Measurements from ENCODE around the gene APOA5.

The APOA5 gene

DNA sequence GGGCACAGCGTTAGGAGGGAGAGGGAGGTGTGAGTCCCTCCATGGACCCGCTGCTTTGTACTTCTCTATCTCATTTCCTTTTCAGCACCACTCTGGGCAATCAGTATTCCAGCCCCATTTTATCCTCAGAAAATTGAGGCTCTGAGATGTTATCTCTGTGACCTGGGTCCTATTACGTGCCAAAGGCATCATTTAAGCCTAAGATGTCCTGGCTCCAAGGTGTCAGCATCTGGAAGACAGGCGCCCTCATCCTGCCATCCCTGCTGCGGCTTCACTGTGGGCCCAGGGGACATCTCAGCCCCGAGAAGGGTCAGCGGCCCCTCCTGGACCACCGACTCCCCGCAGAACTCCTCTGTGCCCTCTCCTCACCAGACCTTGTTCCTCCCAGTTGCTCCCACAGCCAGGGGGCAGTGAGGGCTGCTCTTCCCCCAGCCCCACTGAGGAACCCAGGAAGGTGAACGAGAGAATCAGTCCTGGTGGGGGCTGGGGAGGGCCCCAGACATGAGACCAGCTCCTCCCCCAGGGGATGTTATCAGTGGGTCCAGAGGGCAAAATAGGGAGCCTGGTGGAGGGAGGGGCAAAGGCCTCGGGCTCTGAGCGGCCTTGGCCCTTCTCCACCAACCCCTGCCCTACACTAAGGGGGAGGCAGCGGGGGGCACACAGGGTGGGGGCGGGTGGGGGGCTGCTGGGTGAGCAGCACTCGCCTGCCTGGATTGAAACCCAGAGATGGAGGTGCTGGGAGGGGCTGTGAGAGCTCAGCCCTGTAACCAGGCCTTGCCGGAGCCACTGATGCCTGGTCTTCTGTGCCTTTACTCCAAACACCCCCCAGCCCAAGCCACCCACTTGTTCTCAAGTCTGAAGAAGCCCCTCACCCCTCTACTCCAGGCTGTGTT is 37.2 kb upstream of the APOA5 start:
- no peak for DNase-seq (ENCODE audit: extremely low read depth, insufficient read length)
- TF ChIP-seq, protein P1, sequence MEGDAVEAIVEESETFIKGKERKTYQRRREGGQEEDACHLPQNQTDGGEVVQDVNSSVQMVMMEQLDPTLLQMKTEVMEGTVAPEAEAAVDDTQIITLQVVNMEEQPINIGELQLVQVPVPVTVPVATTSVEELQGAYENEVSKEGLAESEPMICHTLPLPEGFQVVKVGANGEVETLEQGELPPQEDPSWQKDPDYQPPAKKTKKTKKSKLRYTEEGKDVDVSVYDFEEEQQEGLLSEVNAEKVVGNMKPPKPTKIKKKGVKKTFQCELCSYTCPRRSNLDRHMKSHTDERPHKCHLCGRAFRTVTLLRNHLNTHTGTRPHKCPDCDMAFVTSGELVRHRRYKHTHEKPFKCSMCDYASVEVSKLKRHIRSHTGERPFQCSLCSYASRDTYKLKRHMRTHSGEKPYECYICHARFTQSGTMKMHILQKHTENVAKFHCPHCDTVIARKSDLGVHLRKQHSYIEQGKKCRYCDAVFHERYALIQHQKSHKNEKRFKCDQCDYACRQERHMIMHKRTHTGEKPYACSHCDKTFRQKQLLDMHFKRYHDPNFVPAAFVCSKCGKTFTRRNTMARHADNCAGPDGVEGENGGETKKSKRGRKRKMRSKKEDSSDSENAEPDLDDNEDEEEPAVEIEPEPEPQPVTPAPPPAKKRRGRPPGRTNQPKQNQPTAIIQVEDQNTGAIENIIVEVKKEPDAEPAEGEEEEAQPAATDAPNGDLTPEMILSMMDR (IDR thresholded peaks at IDR 0.05; ENCODE audit: insufficient read depth, low read length, poor library complexity, severe bottlenecking), result no peak
- H3K36me3 ChIP-seq (ENCODE audit: control insufficient read depth, insufficient read depth, low read length), result no peaks in the 10 kb centered on the region
- H3K4me3 ChIP-seq (replicated peaks; ENCODE audit: low read depth, low read length), result no peak overlapping the region
- H3K27me3 ChIP-seq (replicated peaks; ENCODE audit: control insufficient read depth, insufficient read depth, low read length), result no peaks in the 10 kb centered on the region

DNA sequence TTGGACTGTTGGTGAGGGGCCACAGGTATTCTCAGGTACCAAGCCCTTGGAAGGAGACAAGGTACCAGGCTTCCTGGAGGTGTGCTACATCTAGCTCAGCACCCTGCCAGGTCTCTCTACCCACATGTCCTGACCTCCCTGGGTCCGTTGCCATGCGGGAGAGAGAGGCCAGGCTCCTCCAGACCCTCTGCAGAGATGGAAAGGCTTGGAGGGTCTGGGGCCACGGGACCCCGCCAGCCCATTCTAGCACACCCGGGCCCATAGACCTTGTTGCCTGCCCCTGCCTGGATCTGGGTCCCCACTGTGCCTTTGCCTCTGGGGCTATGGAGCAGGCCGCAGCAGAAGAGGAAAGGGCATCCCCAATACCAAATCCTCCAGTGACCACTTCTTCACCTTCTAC is 35.8 kb upstream of the APOA5 start:
- DNase-seq (ENCODE audit: extremely low read depth, insufficient read length), result no peak
- no peaks in the 10 kb centered on the region; the same call in 1 of the 2 replicates for H3K27me3 ChIP-seq (replicated peaks; ENCODE audit: control insufficient read depth, insufficient read depth, low read length)
- no peak overlapping the region for H3K4me3 ChIP-seq (replicated peaks; ENCODE audit: low read depth, low read length)

DNA sequence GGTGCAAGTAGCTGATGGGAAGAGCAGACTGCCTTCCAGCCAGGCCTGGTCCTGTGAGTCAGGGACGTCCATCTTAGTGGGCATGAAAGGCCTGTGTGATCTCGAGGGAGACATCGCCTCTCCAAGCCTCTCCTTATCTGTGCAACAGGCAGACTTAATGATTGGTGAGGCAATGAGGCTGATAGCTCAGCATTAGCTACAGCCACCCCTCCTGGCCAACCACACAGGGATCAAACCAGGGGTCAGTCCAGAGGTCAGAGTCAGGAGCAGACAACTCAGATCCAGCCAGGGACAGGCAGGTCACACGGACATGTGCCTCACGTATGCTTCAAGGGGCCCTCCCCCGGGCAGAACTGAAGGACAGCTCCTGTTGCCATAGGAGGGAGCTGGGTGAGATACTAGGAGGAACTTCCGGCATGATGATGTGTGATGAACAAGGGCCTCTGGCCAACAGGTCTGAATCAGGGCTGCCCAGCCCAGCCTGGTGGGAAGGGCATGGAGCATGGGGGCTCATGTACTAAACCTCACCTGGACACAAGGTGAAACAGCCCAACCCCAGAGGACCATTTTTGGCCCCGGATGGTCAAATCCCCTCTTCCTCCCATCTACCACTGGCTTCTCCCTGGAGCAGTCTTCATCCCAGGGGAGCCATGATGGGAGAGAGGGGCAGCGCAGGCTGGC is 35.2 kb upstream of the APOA5 start:
- Histone ChIP-seq H3K27me3 (replicated peaks; ENCODE audit: control insufficient read depth, insufficient read depth, low read length) (no peaks in the 10 kb centered on the region; the same call in 1 of the 2 replicates), H3K4me3 (replicated peaks; ENCODE audit: low read depth, low read length) (no peak overlapping the region), H3K36me3 (ENCODE audit: control insufficient read depth, insufficient read depth, low read length) (no peaks in the 10 kb centered on the region)
- TF ChIP-seq, protein P1 (IDR thresholded peaks at IDR 0.05; ENCODE audit: insufficient read depth, low read length, poor library complexity, severe bottlenecking), result no peak
- DNase-seq (ENCODE audit: extremely low read depth, insufficient read length), result no peak

More for the DNA sequence above, 35.8 kb upstream of the APOA5 start:
- TF ChIP-seq, protein P1 (IDR thresholded peaks at IDR 0.05; ENCODE audit: insufficient read depth, low read length, poor library complexity, severe bottlenecking), result no peak
- no peaks in the 10 kb centered on the region for H3K36me3 ChIP-seq (ENCODE audit: control insufficient read depth, insufficient read depth, low read length)

DNA sequence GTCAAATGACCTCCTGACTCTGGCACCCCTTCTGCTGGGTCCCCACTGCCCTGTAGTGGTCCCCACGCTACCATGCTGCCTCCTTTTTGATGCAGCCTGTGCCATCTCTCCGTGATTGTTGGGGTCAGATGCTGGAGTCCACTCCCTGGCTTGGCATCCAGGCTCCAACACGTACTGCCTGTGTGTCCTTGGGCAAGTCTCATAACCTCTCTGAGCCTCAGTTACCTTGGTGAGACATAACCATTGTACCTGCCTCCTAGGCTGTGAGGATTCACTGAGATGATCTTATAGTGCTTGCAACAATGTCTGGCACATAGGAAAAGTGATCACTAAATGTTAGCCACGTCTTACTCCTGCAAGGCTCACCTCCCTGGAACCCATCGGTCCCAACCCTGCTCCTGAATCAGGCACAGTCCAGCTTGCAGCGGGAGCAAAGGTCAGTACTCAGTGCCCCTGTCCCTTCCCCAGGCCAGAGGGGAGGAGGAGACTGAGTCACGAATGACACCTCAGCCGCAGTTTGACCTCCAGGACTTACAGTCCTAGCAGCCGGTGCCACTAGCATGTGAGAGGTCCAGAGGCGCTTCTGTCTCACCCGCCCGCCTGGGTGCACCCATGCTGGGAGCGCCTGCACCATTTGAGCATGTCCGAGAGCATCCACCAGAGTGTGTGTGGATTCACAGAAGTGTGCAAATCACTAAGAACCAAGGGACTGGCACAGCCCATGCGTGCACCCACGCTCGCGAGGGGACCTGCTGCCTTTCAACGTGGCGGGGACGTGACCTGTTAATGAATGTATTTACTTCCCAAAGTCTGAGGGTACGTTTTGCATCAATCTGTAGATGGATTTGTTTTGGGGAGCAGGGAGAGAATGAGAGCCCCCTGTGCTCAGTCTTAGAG is 34.4 kb upstream of the APOA5 start:
- no peak for DNase-seq (ENCODE audit: extremely low read depth, insufficient read length)
- H3K27me3 ChIP-seq (replicated peaks; ENCODE audit: control insufficient read depth, insufficient read depth, low read length), result no peaks in the 10 kb centered on the region; the same call in 1 of the 2 replicates
- H3K4me3 ChIP-seq (replicated peaks; ENCODE audit: low read depth, low read length), result no peak overlapping the region
- no peaks in the 10 kb centered on the region for H3K36me3 ChIP-seq (ENCODE audit: control insufficient read depth, insufficient read depth, low read length)
- TF ChIP-seq, protein P1 (IDR thresholded peaks at IDR 0.05; ENCODE audit: insufficient read depth, low read length, poor library complexity, severe bottlenecking), result no peak

DNA sequence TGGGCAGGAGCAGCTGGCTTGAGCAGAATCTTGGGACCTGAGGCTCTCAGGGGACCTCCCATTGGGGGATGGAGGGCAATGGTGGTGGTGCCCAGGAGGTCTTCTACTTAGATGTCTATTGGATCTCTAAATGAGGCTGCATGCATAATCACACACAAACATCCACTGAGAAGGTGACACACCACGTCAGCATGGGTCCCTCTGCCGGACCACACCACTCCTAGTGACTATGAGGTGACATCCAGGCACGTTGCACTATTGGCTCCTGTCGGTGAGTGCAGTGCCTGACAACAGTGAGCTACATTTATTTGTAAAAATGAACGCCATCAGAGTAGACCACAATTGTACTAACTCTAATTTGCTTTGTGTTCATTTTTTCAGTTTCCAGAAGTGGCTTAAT is 33.8 kb upstream of the APOA5 start:
- TF ChIP-seq, protein P1 (IDR thresholded peaks at IDR 0.05; ENCODE audit: insufficient read depth, low read length, poor library complexity, severe bottlenecking), result no peak
- H3K27me3 ChIP-seq (replicated peaks; ENCODE audit: control insufficient read depth, insufficient read depth, low read length), result no peaks in the 10 kb centered on the region; the same call in 1 of the 2 replicates
- no peaks in the 10 kb centered on the region for H3K36me3 ChIP-seq (ENCODE audit: control insufficient read depth, insufficient read depth, low read length)
- no peak overlapping the region for H3K4me3 ChIP-seq (replicated peaks; ENCODE audit: low read depth, low read length)
- DNase-seq (ENCODE audit: extremely low read depth, insufficient read length), result no peak
